Mesothelial cell of epicardium (in vitro differentiated cells): Measurements from ENCODE around the gene ROPN1B. TPM values are rescaled to one million over a fixed set of nuclear protein-coding genes. Genes with fewer than 3 reads are reported as not detected.

Experiments
- DNase-seq, 2 experiments: peaks; one replicate each; pipeline ENCODE4 v3.0.0; 2021; ENCODE audit warnings: low spot score in 2 of 2; ENCODE audit not compliant: unreplicated experiment in 2 of 2
- H3K27ac Mint-ChIP-seq: 2 replicates; pipeline ENCODE4 v1.8.0; 2021; ENCODE audit warnings: mixed read lengths
- H3K27me3 Mint-ChIP-seq: 2 replicates; pipeline ENCODE4 v1.8.0; 2021; ENCODE audit warnings: low read depth, mixed read lengths
- H3K36me3 Mint-ChIP-seq: 2 replicates; pipeline ENCODE4 v1.8.0; 2021; ENCODE audit warnings: mixed read lengths
- H3K4me1 Mint-ChIP-seq: 2 replicates; pipeline ENCODE4 v1.8.0; 2021; ENCODE audit warnings: mixed read lengths
- H3K4me3 Mint-ChIP-seq: 2 replicates; pipeline ENCODE4 v1.8.0; 2021; ENCODE audit warnings: mild to moderate bottlenecking, moderate library complexity, mixed read lengths
- H3K9me3 Mint-ChIP-seq: 2 replicates; pipeline ENCODE4 v1.8.0; 2021; ENCODE audit warnings: mixed read lengths
- CTCF ChIP-seq: fragments of 200-600 bp; sonication (generic); IDR thresholded peaks from one replicate; pipeline ENCODE4 v1.5.0; 2021; ENCODE audit warnings: antibody characterized with exemption; ENCODE audit not compliant: unreplicated experiment
- total RNA-seq: library from RNA; stranded (reverse); gene quantifications from 3 replicates; pipeline ENCODE4 v1.2.1, GENCODE V29; 2021

The ROPN1B gene
- total RNA-seq, 1 donor from 2014 or later, result not detected

- no peaks in the 10 kb centered on the region for H3K4me1 Mint-ChIP-seq
- H3K9me3 Mint-ChIP-seq, result no peaks in the 10 kb centered on the region
- H3K4me3 Mint-ChIP-seq, result no peak overlapping the region
- peaks cover 24% of the 10 kb centered on the region for H3K36me3 Mint-ChIP-seq
- no peak for DNase-seq
- H3K27me3 Mint-ChIP-seq, result no peaks in the 10 kb centered on the region
- no peak for TF ChIP-seq CTCF
- no peak overlapping the region for H3K27ac Mint-ChIP-seq
Observed at GRCh38 chr3:126016616-126017015, 47.6 kb downstream of the ROPN1B start.

- Mint-ChIP-seq H3K27me3 (no peaks in the 10 kb centered on the region), H3K4me1 (no peaks in the 10 kb centered on the region), H3K36me3 (peaks cover 17% of the 10 kb centered on the region), H3K4me3 (no peak overlapping the region), H3K27ac (no peak overlapping the region), H3K9me3 (no peaks in the 10 kb centered on the region)
- TF ChIP-seq CTCF, result no peak
- no peak for DNase-seq
Observed at GRCh38 chr3:126017362-126017761, 48.4 kb downstream of the ROPN1B start.

GRCh38 chr3:126018545-126018944 is 49.6 kb downstream of the ROPN1B start:
- Mint-ChIP-seq H3K4me1 (no peaks in the 10 kb centered on the region), H3K27me3 (no peaks in the 10 kb centered on the region), H3K27ac (no peak overlapping the region), H3K9me3 (no peaks in the 10 kb centered on the region), H3K4me3 (no peak overlapping the region), H3K36me3 (peaks cover 8% of the 10 kb centered on the region)
- DNase-seq, result no peak
- TF ChIP-seq CTCF, result no peak

GRCh38 chr3:126018995-126019394 is 50.0 kb downstream of the ROPN1B start:
- DNase-seq, result no peak
- H3K4me1 Mint-ChIP-seq, result no peaks in the 10 kb centered on the region
- no peak overlapping the region for H3K27ac Mint-ChIP-seq
- TF ChIP-seq CTCF, result no peak
- peaks cover 5% of the 10 kb centered on the region for H3K36me3 Mint-ChIP-seq
- no peak overlapping the region for H3K4me3 Mint-ChIP-seq
- no peaks in the 10 kb centered on the region for H3K9me3 Mint-ChIP-seq
- no peaks in the 10 kb centered on the region for H3K27me3 Mint-ChIP-seq

GRCh38 chr3:126019683-126020082 is 50.7 kb downstream of the ROPN1B start:
- no peak for DNase-seq
- no peak overlapping the region for H3K27ac Mint-ChIP-seq
- no peaks in the 10 kb centered on the region for H3K27me3 Mint-ChIP-seq
- H3K4me1 Mint-ChIP-seq, result no peaks in the 10 kb centered on the region
- peaks cover 3% of the 10 kb centered on the region for H3K36me3 Mint-ChIP-seq
- no peak overlapping the region for H3K4me3 Mint-ChIP-seq
- no peak for TF ChIP-seq CTCF
- no peaks in the 10 kb centered on the region for H3K9me3 Mint-ChIP-seq

GRCh38 chr3:126021224-126021623 is 52.2 kb downstream of the ROPN1B start:
- Mint-ChIP-seq H3K4me1 (no peaks in the 10 kb centered on the region), H3K4me3 (no peak overlapping the region), H3K27ac (no peak overlapping the region), H3K9me3 (no peaks in the 10 kb centered on the region), H3K36me3 (peaks cover 12% of the 10 kb centered on the region), H3K27me3 (no peaks in the 10 kb centered on the region)
- no peak for TF ChIP-seq CTCF
- DNase-seq, result no peak
